Mesendoderm (in vitro differentiated cells): ENCODE data around the gene FAM53B.
A peak's percentile ranks its signal among the peaks of the same experiment; 100 is the strongest.

Source experiments
- DNase-seq: peaks from one replicate; pipeline ENCODE4 v3.0.0; 2013
- H2AK5ac ChIP-seq: 2 replicates; pipeline ENCODE4 v1.6.1; 2013; ENCODE audit warnings: low read length, inconsistent platforms
- H2BK120ac ChIP-seq: 2 replicates; pipeline ENCODE4 v1.6.1; 2013; ENCODE audit warnings: low read depth, mild to moderate bottlenecking, low read length, moderate library complexity, mixed read lengths
- H2BK15ac ChIP-seq: replicated peaks from 2 replicates; pipeline ENCODE4 v1.6.1; 2013; ENCODE audit warnings: low read depth, mild to moderate bottlenecking, moderate library complexity
- H2BK5ac ChIP-seq: 2 replicates; pipeline ENCODE4 v1.6.1; 2013; ENCODE audit warnings: low read length, inconsistent platforms
- H3K18ac ChIP-seq: 2 replicates; pipeline ENCODE4 v1.6.1; 2013; ENCODE audit warnings: mild to moderate bottlenecking, low read length, mixed read lengths
- H3K23ac ChIP-seq: one replicate; pipeline ENCODE4 v1.6.1; 2013; ENCODE audit warnings: low read length
- H3K27ac ChIP-seq: 2 replicates; pipeline ENCODE4 v1.5.1; 2013; ENCODE audit warnings: low read depth, mild to moderate bottlenecking, inconsistent platforms, low read length, moderate library complexity
- H3K27me3 ChIP-seq: 2 replicates; pipeline ENCODE4 v1.6.1; 2013; ENCODE audit warnings: low read length, control low read depth, mild to moderate bottlenecking, inconsistent platforms; ENCODE audit not compliant: insufficient read depth, poor library complexity
- H3K36me3 ChIP-seq: 2 replicates; pipeline ENCODE4 v1.6.1; 2013; ENCODE audit warnings: low read length, inconsistent platforms; ENCODE audit not compliant: control insufficient read depth, insufficient read depth
- H3K4ac ChIP-seq: one replicate; pipeline ENCODE4 v1.6.1; 2013; ENCODE audit warnings: low read depth, mild to moderate bottlenecking, low read length, moderate library complexity
- H3K4me1 ChIP-seq: 2 replicates; pipeline ENCODE4 v1.6.1; 2013; ENCODE audit warnings: low read depth, low read length, inconsistent platforms; ENCODE audit not compliant: control insufficient read depth
- H3K4me2 ChIP-seq: 2 replicates; pipeline ENCODE4 v1.6.1; 2013; ENCODE audit warnings: low read length
- H3K4me3 ChIP-seq: 2 replicates; pipeline ENCODE4 v1.5.1; 2013; ENCODE audit warnings: mild to moderate bottlenecking, low read length
- H3K56ac ChIP-seq: one replicate; pipeline ENCODE4 v1.6.1; 2013; ENCODE audit warnings: low read length
- H3K79me1 ChIP-seq: 2 replicates; pipeline ENCODE4 v1.6.1; 2013; ENCODE audit warnings: low read length, inconsistent platforms
- H3K79me2 ChIP-seq: 2 replicates; pipeline ENCODE4 v1.6.1; 2013; ENCODE audit warnings: mild to moderate bottlenecking, low read length; ENCODE audit not compliant: control insufficient read depth, insufficient read depth
- H3K9ac ChIP-seq: 2 replicates; pipeline ENCODE4 v1.6.1; 2013; ENCODE audit warnings: low read length, inconsistent platforms
- H4K5ac ChIP-seq: one replicate; pipeline ENCODE4 v1.6.1; 2013; ENCODE audit warnings: low read length
- H4K8ac ChIP-seq: one replicate; pipeline ENCODE4 v1.6.1; 2013; ENCODE audit warnings: low read depth, mild to moderate bottlenecking, control low read depth, low read length, moderate library complexity
- WGBS: extraction: QIAGEN DNeasy Blood & Tissue Kit; methylation state at CpG from one replicate; pipeline ENCODE4 v1.1.7; 2013; ENCODE audit warnings: low lambda C conversion rate, missing lambda C conversion rate; ENCODE audit not compliant: insufficient coverage; ENCODE audit errors: extremely low coverage; 5-methylcytosine and 5-hydroxymethylcytosine counted together

The FAM53B gene

GRCh38 chr10:124691421-124692099 lies 52.6 kb downstream of the FAM53B start:
- peaks cover 11% of the 10 kb centered on the region for H3K4me1 ChIP-seq
- H3K4me2 ChIP-seq, result no peak overlapping the region
- H3K18ac ChIP-seq, result no peak overlapping the region
- no peaks in the 10 kb centered on the region for H3K27me3 ChIP-seq
- WGBS, result no CpG with 5 or more reads among the region's 11 CpGs
- no peak for DNase-seq
- H2AK5ac ChIP-seq, result no peak overlapping the region
- H3K9ac ChIP-seq, result no peak overlapping the region
- no peaks in the 10 kb centered on the region for H3K79me2 ChIP-seq
- no peak overlapping the region for H4K8ac ChIP-seq
- H3K27ac ChIP-seq, result no peak overlapping the region
- H2BK5ac ChIP-seq, result no peak overlapping the region
- no peak overlapping the region for H3K23ac ChIP-seq
- no peak overlapping the region for H3K4me3 ChIP-seq
- no peak overlapping the region for H3K56ac ChIP-seq
- no peak overlapping the region for H3K4ac ChIP-seq
- H3K79me1 ChIP-seq, result peaks cover 1% of the 10 kb centered on the region
- H2BK15ac ChIP-seq, result no peak overlapping the region
- H2BK120ac ChIP-seq, result no peak overlapping the region
- H4K5ac ChIP-seq, result no peak overlapping the region
- H3K36me3 ChIP-seq, result peaks cover 3% of the 10 kb centered on the region

DNA sequence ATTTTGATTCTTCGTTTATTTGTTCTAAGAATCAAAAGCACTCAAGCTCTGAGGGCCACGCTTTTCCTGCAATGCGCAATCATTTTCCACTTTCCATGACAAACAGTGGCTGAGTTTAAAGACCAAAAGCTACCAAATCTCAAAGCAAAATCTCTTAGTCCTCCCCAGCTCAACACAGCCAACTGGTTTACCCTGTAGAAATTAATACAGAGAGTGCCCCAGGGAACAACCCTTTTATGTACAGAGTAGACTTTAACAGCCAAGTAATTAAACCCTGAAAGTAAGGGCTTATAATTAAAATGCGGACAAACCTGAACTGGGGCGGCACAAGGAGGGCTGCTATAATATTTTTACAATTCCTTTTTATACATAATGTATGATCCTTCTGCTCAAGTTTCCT lies 53.2 kb downstream of the FAM53B start:
- Histone ChIP-seq H3K4ac (no peak overlapping the region), H2BK120ac (no peak overlapping the region), H3K4me1 (peaks cover 11% of the 10 kb centered on the region), H3K23ac (no peak overlapping the region), H2BK5ac (no peak overlapping the region), H3K18ac (no peak overlapping the region), H3K27me3 (no peaks in the 10 kb centered on the region), H3K79me1 (peaks cover 1% of the 10 kb centered on the region), H3K4me2 (no peak overlapping the region), H3K9ac (no peak overlapping the region), H3K4me3 (no peak overlapping the region), H3K36me3 (peaks cover 3% of the 10 kb centered on the region), H2AK5ac (no peak overlapping the region), H3K79me2 (no peaks in the 10 kb centered on the region), H4K8ac (no peak overlapping the region), H3K56ac (no peak overlapping the region), H2BK15ac (no peak overlapping the region), H3K27ac (no peak overlapping the region), H4K5ac (no peak overlapping the region)
- WGBS, result no CpG with 5 or more reads among the region's 5 CpGs
- no peak for DNase-seq

DNA sequence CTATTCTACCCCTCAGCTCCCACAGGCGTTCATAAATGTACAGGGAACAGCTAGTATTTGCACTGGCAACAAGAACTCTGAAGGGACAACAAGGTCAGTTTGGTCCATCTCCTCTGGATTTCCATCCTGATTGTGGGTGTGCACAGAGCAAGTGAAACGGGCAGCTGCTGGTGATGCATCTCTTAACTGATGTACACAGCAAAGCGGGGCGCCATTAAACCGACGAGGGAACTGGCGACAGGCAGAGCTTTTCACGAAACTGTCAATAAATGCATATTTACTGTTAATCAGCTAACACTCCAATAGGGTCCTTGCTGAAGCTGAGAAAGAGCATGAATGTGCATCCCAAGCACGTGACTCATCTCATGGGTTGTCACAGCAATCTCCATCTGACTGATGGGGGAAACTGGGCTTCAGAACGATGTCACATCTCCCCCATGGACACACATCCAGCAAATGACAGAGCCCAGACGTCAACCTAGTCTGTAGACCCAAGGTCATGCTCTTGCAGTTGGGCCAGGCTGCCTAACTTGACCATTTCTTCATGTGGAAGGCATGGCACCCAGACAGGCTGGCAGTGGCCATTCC lies 54.2 kb downstream of the FAM53B start:
- no CpG with 5 or more reads among the region's 11 CpGs for WGBS

DNA sequence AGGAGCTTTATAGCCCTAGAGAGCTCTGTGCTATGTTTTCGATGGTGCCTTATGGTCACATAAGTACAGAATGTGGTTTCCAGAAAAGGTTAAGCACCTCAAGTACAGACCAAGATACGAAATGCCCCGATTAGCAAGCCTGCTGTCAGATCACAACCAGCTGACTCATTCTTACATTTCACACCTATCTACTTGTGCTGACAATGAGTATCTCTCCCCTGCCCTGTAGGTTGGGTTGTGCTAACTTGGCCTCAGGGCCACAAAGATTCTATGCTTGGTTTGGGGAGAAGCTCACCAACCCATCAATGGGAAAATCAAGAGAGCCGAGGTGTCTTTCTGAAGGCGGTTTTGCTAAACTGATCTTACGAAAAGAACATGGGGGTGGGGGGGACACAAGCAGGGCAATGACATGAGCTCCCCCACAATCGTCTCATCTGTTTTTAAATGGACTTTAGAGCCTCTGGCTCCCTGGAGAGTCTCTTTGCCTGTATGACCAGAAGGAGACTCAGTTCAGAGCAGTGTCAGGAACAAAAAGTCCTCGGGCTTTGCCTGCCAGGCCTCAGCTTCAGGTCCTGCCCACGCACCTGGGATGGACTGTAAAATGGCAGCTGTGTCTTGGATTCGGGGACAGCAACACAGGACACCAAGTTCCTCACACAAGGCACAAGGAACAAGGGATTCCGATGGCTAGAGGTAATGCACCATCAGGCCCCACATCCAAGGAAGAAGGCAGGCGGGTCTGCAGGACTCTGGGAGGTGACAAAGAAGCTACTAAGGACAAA lies 55.1 kb downstream of the FAM53B start:
- Histone ChIP-seq H3K56ac (peak overlapping the region; percentile 12), H3K4me3 (no peak overlapping the region), H2AK5ac (no peak overlapping the region), H3K18ac (no peak overlapping the region), H3K23ac (peak overlapping the region; percentile 20), H3K79me1 (peaks cover 1% of the 10 kb centered on the region), H2BK5ac (no peak overlapping the region), H3K36me3 (peaks cover 3% of the 10 kb centered on the region), H2BK120ac (no peak overlapping the region), H3K4me2 (no peak overlapping the region), H4K8ac (no peak overlapping the region), H3K27ac (peak overlapping the region; percentile 24), H3K9ac (no peak overlapping the region), H4K5ac (no peak overlapping the region), H3K27me3 (no peaks in the 10 kb centered on the region), H2BK15ac (no peak overlapping the region), H3K4me1 (peaks cover 11% of the 10 kb centered on the region), H3K79me2 (no peaks in the 10 kb centered on the region), H3K4ac (no peak overlapping the region)
- whole genome bisulfite sequencing, result no CpG with 5 or more reads among the region's 12 CpGs
- peak; percentile 86 for DNase-seq

More for the DNA sequence above, 54.2 kb downstream of the FAM53B start:
- H3K4me2 ChIP-seq, result no peak overlapping the region
- no peak overlapping the region for H4K5ac ChIP-seq
- peaks cover 11% of the 10 kb centered on the region for H3K4me1 ChIP-seq
- H3K27ac ChIP-seq, result no peak overlapping the region
- H3K79me1 ChIP-seq, result peaks cover 1% of the 10 kb centered on the region
- H3K23ac ChIP-seq, result no peak overlapping the region
- H2BK5ac ChIP-seq, result no peak overlapping the region
- no peak overlapping the region for H3K9ac ChIP-seq
- H3K18ac ChIP-seq, result no peak overlapping the region
- no peaks in the 10 kb centered on the region for H3K79me2 ChIP-seq
- H3K27me3 ChIP-seq, result no peaks in the 10 kb centered on the region
- DNase-seq, result no peak
- no peak overlapping the region for H2AK5ac ChIP-seq
- no peak overlapping the region for H2BK120ac ChIP-seq
- no peak overlapping the region for H2BK15ac ChIP-seq
- no peak overlapping the region for H3K56ac ChIP-seq
- no peak overlapping the region for H3K4me3 ChIP-seq
- no peak overlapping the region for H4K8ac ChIP-seq
- peaks cover 3% of the 10 kb centered on the region for H3K36me3 ChIP-seq
- H3K4ac ChIP-seq, result no peak overlapping the region

- no peak overlapping the region for H3K18ac ChIP-seq
- no CpG with 5 or more reads among the region's 6 CpGs for WGBS
- H2BK120ac ChIP-seq, result no peak overlapping the region
- no peak overlapping the region for H3K23ac ChIP-seq
- H3K4ac ChIP-seq, result no peak overlapping the region
- H3K4me2 ChIP-seq, result no peak overlapping the region
- no peak overlapping the region for H3K27ac ChIP-seq
- DNase-seq, result no peak
- no peak overlapping the region for H4K8ac ChIP-seq
- no peak overlapping the region for H2BK15ac ChIP-seq
- H4K5ac ChIP-seq, result no peak overlapping the region
- no peak overlapping the region for H2BK5ac ChIP-seq
- no peak overlapping the region for H3K9ac ChIP-seq
- peaks cover 1% of the 10 kb centered on the region for H3K79me1 ChIP-seq
- peaks cover 3% of the 10 kb centered on the region for H3K36me3 ChIP-seq
- H3K27me3 ChIP-seq, result no peaks in the 10 kb centered on the region
- no peaks in the 10 kb centered on the region for H3K79me2 ChIP-seq
- H3K4me1 ChIP-seq, result peaks cover 11% of the 10 kb centered on the region
- peak overlapping the region; percentile 82 for H2AK5ac ChIP-seq
- H3K4me3 ChIP-seq, result no peak overlapping the region
- no peak overlapping the region for H3K56ac ChIP-seq
Measured at GRCh38 chr10:124688386-124688785, 55.8 kb downstream of the FAM53B start.
